ENCODE measurements around the gene MRI1. TPM values are rescaled to one million over a fixed set of nuclear protein-coding genes. Genes with fewer than 3 reads are reported as not detected.
"Not testable (repeated sequence)": the region's sequence is repeated elsewhere in the genome, so short reads cannot be mapped to it uniquely, and the experiment has no call there.

Gene MRI1
- total RNA-seq, 1 donor from 2014 or later: 89.9 TPM

- Histone ChIP-seq H3K4me1 (peaks cover 12 to 33% of the 10 kb centered on the region in 2 donors), H3K9me3 (no peaks in the 10 kb centered on the region), H3K27me3 (no peaks in the 10 kb centered on the region), H3K4me3 (no peak overlapping the region), H3K27ac (no peak overlapping the region), H3K36me3 (peaks cover 31 to 33% of the 10 kb centered on the region in 2 donors)
- no peak for DNase-seq (ENCODE audit: low spot score in 2 of 2)
- intact Hi-C loops (cut with DNase I): no loop called here
- TF ChIP-seq CTCF (IDR thresholded peaks at IDR 0.05): no peak
Observed at GRCh38 chr19:13778847-13779246, 14.5 kb downstream of the MRI1 start.

GRCh38 chr19:13779794-13780193 lies 15.5 kb downstream of the MRI1 start:
- not testable (repeated sequence) for H3K27ac ChIP-seq, H3K4me3 ChIP-seq
- intact Hi-C loops (cut with DNase I): loop anchor here (2.0 to 10.0 kb wide), 4 partner anchors 15 to 295 kb away; partner anchors contain the start of genes MISP3, MRI1 and ZSWIM4

GRCh38 chr19:13781547-13781946 lies 17.2 kb downstream of the MRI1 start:
- DNase-seq (ENCODE audit: low spot score in 2 of 2): peak; percentile 60 to 96
- TF ChIP-seq CTCF (IDR thresholded peaks at IDR 0.05): no peak
- H3K27me3 ChIP-seq: no peaks in the 10 kb centered on the region
- no peaks in the 10 kb centered on the region for H3K9me3 ChIP-seq
- H3K4me3 ChIP-seq: no peak overlapping the region
- H3K4me1 ChIP-seq: peaks cover 15 to 28% of the 10 kb centered on the region in 2 donors
- peaks cover 28 to 31% of the 10 kb centered on the region in 2 donors for H3K36me3 ChIP-seq
- intact Hi-C loops (cut with DNase I): loop anchor here (2.0 to 10.0 kb wide), 4 partner anchors 13 to 293 kb away; partner anchors contain the start of genes MISP3, MRI1 and ZSWIM4
- H3K27ac ChIP-seq: peak overlapping the region; percentile 77 to 85

More at GRCh38 chr19:13779794-13780193, 15.5 kb downstream of the MRI1 start:
- not testable (repeated sequence) for DNase-seq (ENCODE audit: low spot score in 2 of 2); H3K27me3 ChIP-seq; H3K9me3 ChIP-seq
- Histone ChIP-seq H3K4me1 (peaks cover 15 to 37% of the 10 kb centered on the region in 2 donors), H3K36me3 (peaks cover 31 to 33% of the 10 kb centered on the region in 2 donors)

- Histone ChIP-seq H3K27me3 (no peaks in the 10 kb centered on the region), H3K27ac (peak overlapping the region; percentile 77 to 85), H3K9me3 (no peaks in the 10 kb centered on the region), H3K4me3 (no peak overlapping the region), H3K36me3 (peaks cover 20 to 21% of the 10 kb centered on the region in 2 donors), H3K4me1 (peaks cover 15 to 35% of the 10 kb centered on the region in 2 donors)
- intact Hi-C loops (cut with DNase I): loop anchor here (1.0 to 10.0 kb wide), 2 partner anchors 82 to 292 kb away; partner anchors contain the start of gene MISP3
- DNase-seq (ENCODE audit: low spot score in 2 of 2): no peak
- no peak for TF ChIP-seq CTCF (IDR thresholded peaks at IDR 0.05)
Observed at GRCh38 chr19:13782537-13782936, 18.2 kb downstream of the MRI1 start.

- intact Hi-C loops (cut with DNase I): loop anchor here (10.0 kb wide), 1 partner anchor 291 kb away; the partner anchor contains the start of gene MISP3
- Histone ChIP-seq H3K36me3 (peaks cover 7 to 9% of the 10 kb centered on the region in 2 donors), H3K27ac (peak overlapping the region; percentile 77 to 94), H3K27me3 (no peaks in the 10 kb centered on the region), H3K9me3 (no peaks in the 10 kb centered on the region), H3K4me3 (no peak overlapping the region), H3K4me1 (peaks cover 22 to 42% of the 10 kb centered on the region in 2 donors)
- DNase-seq (ENCODE audit: low spot score in 2 of 2): no peak
- no peak for TF ChIP-seq CTCF (IDR thresholded peaks at IDR 0.05)
Observed at GRCh38 chr19:13783565-13784500, 19.5 kb downstream of the MRI1 start.

Measured in ascending aorta (tissue), 2 donors.